PC-9 (cell line): ENCODE measurements around the gene NOS1AP.

Experiments
- CTCF ChIP-seq: fragments of 200-600 bp; sonication (generic); conservative IDR thresholded peaks from 2 replicates; pipeline ENCODE4 v1.6.1; 2017; ENCODE audit warnings: mixed run types, antibody characterized with exemption, mild to moderate bottlenecking, moderate library complexity
- EZH2 ChIP-seq: fragments of 200-600 bp; sonication (generic); IDR thresholded peaks from 2 replicates; pipeline ENCODE4 v1.8.0; 2017; ENCODE audit warnings: antibody characterized with exemption, low read depth

- TF ChIP-seq CTCF (no peak), EZH2 (no peak)
Observed at GRCh38 chr1:162021124-162021523, 48.4 kb upstream of the NOS1AP start.
